IPS-NIHi7 (cell line): ENCODE measurements around the gene TMEM134.

Experiments
- DNase-seq: peaks from one replicate; pipeline ENCODE4 v3.0.0; 2012; ENCODE audit warnings: mixed read lengths; ENCODE audit errors: extremely low spot score

Gene TMEM134

GRCh38 chr11:67458266-67458665, 10.8 kb downstream of the TMEM134 start:
- DNase-seq: no peak

GRCh38 chr11:67457453-67457852, 11.6 kb downstream of the TMEM134 start:
- DNase-seq: no peak

- no peak for DNase-seq
These were observed 12.9 kb downstream of the TMEM134 start for GRCh38 chr11:67456068-67456705.

- DNase-seq: no peak
These were observed 14.0 kb downstream of the TMEM134 start, which contains the start of gene CABP4 for GRCh38 chr11:67455054-67455453. Gene CABP4, plus strand, starts transcription at chr11:67455354. Its CDS starts 70 bp downstream, at chr11:67455424.

GRCh38 chr11:67453816-67454732, 15.0 kb downstream of the TMEM134 start:
- no peak for DNase-seq

- DNase-seq: no peak
These were observed 16.7 kb downstream of the TMEM134 start, which contains the start of gene GPR152 for GRCh38 chr11:67452141-67452952. Gene GPR152, minus strand, starts transcription at chr11:67452729. Its CDS starts 5 bp downstream, at chr11:67452724.

- DNase-seq: no peak
These were observed 17.4 kb downstream of the TMEM134 start for GRCh38 chr11:67451658-67451976.

- DNase-seq: no peak
These were observed 18.0 kb downstream of the TMEM134 start for GRCh38 chr11:67450796-67451657.

- DNase-seq: no peak
These were observed 19.8 kb downstream of the TMEM134 start for GRCh38 chr11:67449116-67449844.

- no peak for DNase-seq
These were observed 20.8 kb downstream of the TMEM134 start for GRCh38 chr11:67448220-67448609.

- DNase-seq: no peak
These were observed 23.5 kb downstream of the TMEM134 start for GRCh38 chr11:67445515-67445914.

- no peak for DNase-seq
These were observed 26.3 kb downstream of the TMEM134 start for GRCh38 chr11:67442504-67443404.

GRCh38 chr11:67441731-67442351, 27.2 kb downstream of the TMEM134 start:
- DNase-seq: no peak

GRCh38 chr11:67441098-67441563, 27.9 kb downstream of the TMEM134 start:
- DNase-seq: no peak

GRCh38 chr11:67440229-67441097, 28.6 kb downstream of the TMEM134 start:
- DNase-seq: no peak

GRCh38 chr11:67439321-67440228, 29.5 kb downstream of the TMEM134 start:
- DNase-seq: no peak
